K562 (cell line): Measurements from ENCODE around the gene TMEM170A. TPM values are rescaled to one million over a fixed set of nuclear protein-coding genes. Genes with fewer than 3 reads are reported as not detected.

Experiments
- CBFA2T3 ChIP-seq: fragments of 450-650 bp; IDR thresholded peaks from 2 replicates; pipeline ENCODE4 v1.6.1; 2017
- EP300 ChIP-seq: IDR thresholded peaks from 2 replicates; pipeline ENCODE4 v1.6.1; 2012; ENCODE audit warnings: low read length, improper control_type of control experiment
- FIP1L1 ChIP-seq: fragments of 200-400 bp; formaldehyde crosslinking; IDR thresholded peaks from 2 replicates; pipeline ENCODE4 v1.6.1; 2018; ENCODE audit warnings: mild to moderate bottlenecking, low read depth, low read length; ENCODE audit not compliant: poor library complexity, severe bottlenecking
- ILK ChIP-seq: fragments of 450-650 bp; IDR thresholded peaks from 2 replicates; pipeline ENCODE4 v1.6.1; 2016; ENCODE audit warnings: missing genetic modification characterization, low read depth, mild to moderate bottlenecking, missing compliant biosample characterization, moderate library complexity, borderline replicate concordance
- MYBL2 ChIP-seq, 2 experiments: fragments of 450-650 bp in 1 of 2; sonication (generic) in 1 of 2; formaldehyde crosslinking in 1 of 2; IDR thresholded peaks; 2 replicates each; pipeline versions ENCODE4 v1.6.1 to v1.8.1; 2017 to 2022; ENCODE audit warnings: borderline replicate concordance in 1 of 2, inconsistent platforms in 1 of 2, low read depth in 1 of 2, mild to moderate bottlenecking in 1 of 2, missing genetic modification reagents in 1 of 2, moderate library complexity in 1 of 2
- NFE2 ChIP-seq: IDR thresholded peaks from 2 replicates; pipeline ENCODE4 v1.6.1; 2014; ENCODE audit warnings: antibody characterized with exemption, low read depth
- NR2F6 ChIP-seq: fragments of 450-650 bp; formaldehyde crosslinking; IDR thresholded peaks from 2 replicates; pipeline ENCODE4 v1.4.0; 2020; ENCODE audit warnings: mild to moderate bottlenecking
- RHOXF2B ChIP-seq: fragments of 250-450 bp; sonication (Bioruptor Pico); conservative IDR thresholded peaks from 2 replicates; pipeline ENCODE4 v1.5.1; 2021
- SETDB1 ChIP-seq: IDR thresholded peaks from one replicate; pipeline ENCODE4 v1.6.1; 2012; ENCODE audit warnings: low read length, control low read depth, inconsistent platforms
- SIRT6 ChIP-seq: IDR thresholded peaks from one replicate; pipeline ENCODE4 v1.6.1; 2012; ENCODE audit warnings: low read depth, mild to moderate bottlenecking, control low read depth, inconsistent platforms, low read length, moderate library complexity
- SRSF7 ChIP-seq: fragments of 200-400 bp; formaldehyde crosslinking; optimal IDR thresholded peaks from 2 replicates; pipeline ENCODE3; 2017; ENCODE audit warnings: mild to moderate bottlenecking, low read depth, low read length
- TRIM24 ChIP-seq, 2 experiments: fragments of 450-650 bp; IDR thresholded peaks; 2 replicates each; pipeline ENCODE4 v1.6.1; 2016
- ZBTB1 ChIP-seq: sonication (generic); formaldehyde crosslinking; IDR thresholded peaks from 2 replicates; pipeline ENCODE4 v1.8.1; 2023; ENCODE audit warnings: missing genetic modification reagents, low read depth, mild to moderate bottlenecking, borderline replicate concordance
- ZNF253 ChIP-seq: fragments of 250-450 bp; sonication (Bioruptor Pico); conservative IDR thresholded peaks from 2 replicates; pipeline ENCODE4 v1.6.1; 2021; ENCODE audit warnings: mild to moderate bottlenecking
- ZNF384 ChIP-seq: IDR thresholded peaks from 2 replicates; pipeline ENCODE4 v1.6.1; 2012; ENCODE audit warnings: low read depth, low read length, improper control_type of control experiment
- ZNF436 ChIP-seq: fragments of 250-450, 450-650 bp; sonication (Bioruptor Pico); formaldehyde crosslinking; IDR thresholded peaks from 2 replicates; pipeline ENCODE4 v1.7.0; 2020; ENCODE audit warnings: mild to moderate bottlenecking
- polyA plus RNA-seq, 8 experiments: library from polyadenylated mRNA; depleted of rRNA in 4 of 8; stranded (reverse) in 5 of 8; unstranded in 3 of 8; fragments of >200 nt; fragmentation: Nextera tagmentation in 2 of 8; fragmentation: Illumina TruSeq in 1 of 8; extraction: Ambion mirVana in 2 of 8; extraction: Trizol in 1 of 8; gene quantifications; 2 replicates each; pipeline versions ENCODE4 v1.2.1 to v1.2.3, GENCODE V29; 2011 to 2014; ENCODE audit warnings: inconsistent platforms in 1 of 8, missing spikeins in 1 of 8
- total RNA-seq, 7 experiments: library from RNA; depleted of rRNA in 6 of 7; stranded (reverse); fragments of >200 nt in 6 of 7; fragmentation: Illumina TruSeq in 2 of 7; extraction: Trizol in 2 of 7; gene quantifications; 2 replicates each; pipeline versions ENCODE4 v1.2.1 to v1.2.3, GENCODE V29; 2011 to 2021; ENCODE audit warnings: low replicate concordance in 1 of 7
- TF ChIP-seq, protein P1 (sequence below): conservative IDR thresholded peaks from 2 replicates; pipeline ENCODE4 v1.6.1; 2011; ENCODE audit warnings: low read depth, mild to moderate bottlenecking, low read length; ENCODE audit not compliant: control insufficient read depth
- TF ChIP-seq, protein P2 (sequence below), 2 experiments: fragments of 450-650 bp; IDR thresholded peaks; 2 replicates each; pipeline ENCODE4 v1.6.1; 2018; ENCODE audit warnings: mild to moderate bottlenecking in 2 of 2, low read depth in 1 of 2; ENCODE audit not compliant: partially characterized antibody in 2 of 2
- TF ChIP-seq, protein P3 (sequence below): sonication (generic); formaldehyde crosslinking; IDR thresholded peaks from 2 replicates; pipeline ENCODE4 v1.8.0; 2023; ENCODE audit warnings: mild to moderate bottlenecking, missing genetic modification reagents

Gene TMEM170A
- total and polyA plus RNA-seq, 9 of the 15 experiments (the other 6 are each of a cell fraction or from before 2014, with no cell fraction given): 6.1 to 30.2 (median 15.0) TPM

- TF ChIP-seq, protein P1, sequence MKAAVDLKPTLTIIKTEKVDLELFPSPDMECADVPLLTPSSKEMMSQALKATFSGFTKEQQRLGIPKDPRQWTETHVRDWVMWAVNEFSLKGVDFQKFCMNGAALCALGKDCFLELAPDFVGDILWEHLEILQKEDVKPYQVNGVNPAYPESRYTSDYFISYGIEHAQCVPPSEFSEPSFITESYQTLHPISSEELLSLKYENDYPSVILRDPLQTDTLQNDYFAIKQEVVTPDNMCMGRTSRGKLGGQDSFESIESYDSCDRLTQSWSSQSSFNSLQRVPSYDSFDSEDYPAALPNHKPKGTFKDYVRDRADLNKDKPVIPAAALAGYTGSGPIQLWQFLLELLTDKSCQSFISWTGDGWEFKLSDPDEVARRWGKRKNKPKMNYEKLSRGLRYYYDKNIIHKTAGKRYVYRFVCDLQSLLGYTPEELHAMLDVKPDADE: no peak
- TF ChIP-seq MYBL2 (IDR thresholded peaks at IDR 0.05; ENCODE audit: low read depth) (no peak), MYBL2 (CRISPR knock-in tag; IDR thresholded peaks at IDR 0.05; ENCODE audit: borderline replicate concordance) (no peak), TRIM24 (IDR thresholded peaks at IDR 0.05) (0 out of 4 replicates have a peak, but pooled peaks of 1 of the 2 experiments have one; percentile 19), ILK (no peak), NR2F6 (CRISPR knock-in tag) (no peak), SETDB1 (no peak), SRSF7 (no peak), FIP1L1 (no peak), ZNF253 (no peak), CBFA2T3 (0 out of 2 replicates have a peak, but pooled peaks have one; percentile 7), NFE2 (no peak), ZNF436 (no peak), ZBTB1 (CRISPR knock-in tag) (peak; percentile 57; the same call in 1 of the 2 replicates), EP300 (no peak), ZNF384 (no peak), SIRT6 (no peak), RHOXF2B (CRISPR knock-in tag) (no peak)
- TF ChIP-seq, protein P2, sequence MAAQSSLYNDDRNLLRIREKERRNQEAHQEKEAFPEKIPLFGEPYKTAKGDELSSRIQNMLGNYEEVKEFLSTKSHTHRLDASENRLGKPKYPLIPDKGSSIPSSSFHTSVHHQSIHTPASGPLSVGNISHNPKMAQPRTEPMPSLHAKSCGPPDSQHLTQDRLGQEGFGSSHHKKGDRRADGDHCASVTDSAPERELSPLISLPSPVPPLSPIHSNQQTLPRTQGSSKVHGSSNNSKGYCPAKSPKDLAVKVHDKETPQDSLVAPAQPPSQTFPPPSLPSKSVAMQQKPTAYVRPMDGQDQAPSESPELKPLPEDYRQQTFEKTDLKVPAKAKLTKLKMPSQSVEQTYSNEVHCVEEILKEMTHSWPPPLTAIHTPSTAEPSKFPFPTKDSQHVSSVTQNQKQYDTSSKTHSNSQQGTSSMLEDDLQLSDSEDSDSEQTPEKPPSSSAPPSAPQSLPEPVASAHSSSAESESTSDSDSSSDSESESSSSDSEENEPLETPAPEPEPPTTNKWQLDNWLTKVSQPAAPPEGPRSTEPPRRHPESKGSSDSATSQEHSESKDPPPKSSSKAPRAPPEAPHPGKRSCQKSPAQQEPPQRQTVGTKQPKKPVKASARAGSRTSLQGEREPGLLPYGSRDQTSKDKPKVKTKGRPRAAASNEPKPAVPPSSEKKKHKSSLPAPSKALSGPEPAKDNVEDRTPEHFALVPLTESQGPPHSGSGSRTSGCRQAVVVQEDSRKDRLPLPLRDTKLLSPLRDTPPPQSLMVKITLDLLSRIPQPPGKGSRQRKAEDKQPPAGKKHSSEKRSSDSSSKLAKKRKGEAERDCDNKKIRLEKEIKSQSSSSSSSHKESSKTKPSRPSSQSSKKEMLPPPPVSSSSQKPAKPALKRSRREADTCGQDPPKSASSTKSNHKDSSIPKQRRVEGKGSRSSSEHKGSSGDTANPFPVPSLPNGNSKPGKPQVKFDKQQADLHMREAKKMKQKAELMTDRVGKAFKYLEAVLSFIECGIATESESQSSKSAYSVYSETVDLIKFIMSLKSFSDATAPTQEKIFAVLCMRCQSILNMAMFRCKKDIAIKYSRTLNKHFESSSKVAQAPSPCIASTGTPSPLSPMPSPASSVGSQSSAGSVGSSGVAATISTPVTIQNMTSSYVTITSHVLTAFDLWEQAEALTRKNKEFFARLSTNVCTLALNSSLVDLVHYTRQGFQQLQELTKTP (IDR thresholded peaks at IDR 0.05; ENCODE audit: low read depth in 1 of 2, partially characterized antibody in 2 of 2): peak in 1 of 2 experiments; percentile 57
- TF ChIP-seq, protein P3, sequence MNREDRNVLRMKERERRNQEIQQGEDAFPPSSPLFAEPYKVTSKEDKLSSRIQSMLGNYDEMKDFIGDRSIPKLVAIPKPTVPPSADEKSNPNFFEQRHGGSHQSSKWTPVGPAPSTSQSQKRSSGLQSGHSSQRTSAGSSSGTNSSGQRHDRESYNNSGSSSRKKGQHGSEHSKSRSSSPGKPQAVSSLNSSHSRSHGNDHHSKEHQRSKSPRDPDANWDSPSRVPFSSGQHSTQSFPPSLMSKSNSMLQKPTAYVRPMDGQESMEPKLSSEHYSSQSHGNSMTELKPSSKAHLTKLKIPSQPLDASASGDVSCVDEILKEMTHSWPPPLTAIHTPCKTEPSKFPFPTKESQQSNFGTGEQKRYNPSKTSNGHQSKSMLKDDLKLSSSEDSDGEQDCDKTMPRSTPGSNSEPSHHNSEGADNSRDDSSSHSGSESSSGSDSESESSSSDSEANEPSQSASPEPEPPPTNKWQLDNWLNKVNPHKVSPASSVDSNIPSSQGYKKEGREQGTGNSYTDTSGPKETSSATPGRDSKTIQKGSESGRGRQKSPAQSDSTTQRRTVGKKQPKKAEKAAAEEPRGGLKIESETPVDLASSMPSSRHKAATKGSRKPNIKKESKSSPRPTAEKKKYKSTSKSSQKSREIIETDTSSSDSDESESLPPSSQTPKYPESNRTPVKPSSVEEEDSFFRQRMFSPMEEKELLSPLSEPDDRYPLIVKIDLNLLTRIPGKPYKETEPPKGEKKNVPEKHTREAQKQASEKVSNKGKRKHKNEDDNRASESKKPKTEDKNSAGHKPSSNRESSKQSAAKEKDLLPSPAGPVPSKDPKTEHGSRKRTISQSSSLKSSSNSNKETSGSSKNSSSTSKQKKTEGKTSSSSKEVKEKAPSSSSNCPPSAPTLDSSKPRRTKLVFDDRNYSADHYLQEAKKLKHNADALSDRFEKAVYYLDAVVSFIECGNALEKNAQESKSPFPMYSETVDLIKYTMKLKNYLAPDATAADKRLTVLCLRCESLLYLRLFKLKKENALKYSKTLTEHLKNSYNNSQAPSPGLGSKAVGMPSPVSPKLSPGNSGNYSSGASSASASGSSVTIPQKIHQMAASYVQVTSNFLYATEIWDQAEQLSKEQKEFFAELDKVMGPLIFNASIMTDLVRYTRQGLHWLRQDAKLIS (CRISPR knock-in tag): no peak; the same call in 1 of the 2 replicates
Observed at GRCh38 chr16:75433732-75434413, 30.6 kb downstream of the TMEM170A start (continued).
